ENCODE measurements around the gene ATRN.

- TF ChIP-seq, protein P1, sequence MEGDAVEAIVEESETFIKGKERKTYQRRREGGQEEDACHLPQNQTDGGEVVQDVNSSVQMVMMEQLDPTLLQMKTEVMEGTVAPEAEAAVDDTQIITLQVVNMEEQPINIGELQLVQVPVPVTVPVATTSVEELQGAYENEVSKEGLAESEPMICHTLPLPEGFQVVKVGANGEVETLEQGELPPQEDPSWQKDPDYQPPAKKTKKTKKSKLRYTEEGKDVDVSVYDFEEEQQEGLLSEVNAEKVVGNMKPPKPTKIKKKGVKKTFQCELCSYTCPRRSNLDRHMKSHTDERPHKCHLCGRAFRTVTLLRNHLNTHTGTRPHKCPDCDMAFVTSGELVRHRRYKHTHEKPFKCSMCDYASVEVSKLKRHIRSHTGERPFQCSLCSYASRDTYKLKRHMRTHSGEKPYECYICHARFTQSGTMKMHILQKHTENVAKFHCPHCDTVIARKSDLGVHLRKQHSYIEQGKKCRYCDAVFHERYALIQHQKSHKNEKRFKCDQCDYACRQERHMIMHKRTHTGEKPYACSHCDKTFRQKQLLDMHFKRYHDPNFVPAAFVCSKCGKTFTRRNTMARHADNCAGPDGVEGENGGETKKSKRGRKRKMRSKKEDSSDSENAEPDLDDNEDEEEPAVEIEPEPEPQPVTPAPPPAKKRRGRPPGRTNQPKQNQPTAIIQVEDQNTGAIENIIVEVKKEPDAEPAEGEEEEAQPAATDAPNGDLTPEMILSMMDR (conservative IDR thresholded peaks at IDR 0.05; ENCODE audit: low read length): no peak
- no peak for TF ChIP-seq EZH2phosphoT487 (IDR thresholded peaks at IDR 0.05; ENCODE audit: borderline replicate concordance)
Measured at GRCh38 chr20:3509064-3509463, 38.2 kb downstream of the ATRN start.

Measured in Loucy (cell line).